GM23248 (cell line): ENCODE measurements around the gene ALX3.

Source experiments
- EZH2 ChIP-seq: fragments of 200-600 bp; sonication (generic); IDR thresholded peaks from 2 replicates; pipeline ENCODE4 v1.6.1; 2018; ENCODE audit warnings: antibody characterized with exemption, mild to moderate bottlenecking; ENCODE audit not compliant: insufficient read depth, poor library complexity, severe bottlenecking
- EZH2phosphoT487 ChIP-seq: fragments of 200-600 bp; sonication (generic); IDR thresholded peaks from 2 replicates; pipeline ENCODE4 v1.6.1; 2018; ENCODE audit warnings: antibody characterized with exemption, moderate library complexity, mild to moderate bottlenecking, low read depth; ENCODE audit not compliant: insufficient read depth

DNA sequence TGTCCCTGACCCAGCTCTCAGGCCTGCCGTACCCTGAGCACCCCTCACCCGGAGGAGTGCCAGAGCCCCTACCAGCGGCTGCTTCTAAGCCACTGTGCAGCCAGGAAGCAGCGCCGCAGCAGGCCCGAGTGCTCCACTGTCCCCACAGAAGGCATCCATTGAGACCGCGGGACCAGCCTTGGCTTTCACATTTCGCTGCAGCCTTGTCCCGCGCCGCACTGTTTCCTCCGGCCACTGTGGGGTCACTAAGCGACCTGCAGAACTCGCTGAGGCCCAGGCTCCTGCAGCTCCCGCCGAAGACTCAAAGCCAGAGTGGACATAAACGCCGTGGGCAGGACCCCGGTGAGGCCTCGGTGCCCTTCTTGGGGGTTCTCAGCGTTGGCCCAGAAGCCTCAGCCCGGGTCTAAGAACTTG, 3.0 kb downstream of the ALX3 start:
- TF ChIP-seq EZH2: no peak
- no peak for TF ChIP-seq EZH2phosphoT487
